Pulmonary artery endothelial cell (primary cell): ENCODE results near the gene PDXDC1. TPM values are rescaled to one million over a fixed set of nuclear protein-coding genes. Genes with fewer than 3 reads are reported as not detected.
"Not testable (repeated sequence)": the region's sequence is repeated elsewhere in the genome, so short reads cannot be mapped to it uniquely, and the experiment has no call there.

Source experiments
- DNase-seq: peaks from one replicate; pipeline ENCODE4 v3.0.0-alpha.2; 2011; ENCODE audit warnings: low read depth, low spot score
- total RNA-seq: library from RNA; depleted of rRNA; stranded (reverse); fragments of >200 nt; gene quantifications from 2 replicates; pipeline ENCODE4 v1.2.3, GENCODE V29; 2014

PDXDC1 gene
- total RNA-seq, 1 donor from 2014 or later = 77.4 TPM

DNA sequence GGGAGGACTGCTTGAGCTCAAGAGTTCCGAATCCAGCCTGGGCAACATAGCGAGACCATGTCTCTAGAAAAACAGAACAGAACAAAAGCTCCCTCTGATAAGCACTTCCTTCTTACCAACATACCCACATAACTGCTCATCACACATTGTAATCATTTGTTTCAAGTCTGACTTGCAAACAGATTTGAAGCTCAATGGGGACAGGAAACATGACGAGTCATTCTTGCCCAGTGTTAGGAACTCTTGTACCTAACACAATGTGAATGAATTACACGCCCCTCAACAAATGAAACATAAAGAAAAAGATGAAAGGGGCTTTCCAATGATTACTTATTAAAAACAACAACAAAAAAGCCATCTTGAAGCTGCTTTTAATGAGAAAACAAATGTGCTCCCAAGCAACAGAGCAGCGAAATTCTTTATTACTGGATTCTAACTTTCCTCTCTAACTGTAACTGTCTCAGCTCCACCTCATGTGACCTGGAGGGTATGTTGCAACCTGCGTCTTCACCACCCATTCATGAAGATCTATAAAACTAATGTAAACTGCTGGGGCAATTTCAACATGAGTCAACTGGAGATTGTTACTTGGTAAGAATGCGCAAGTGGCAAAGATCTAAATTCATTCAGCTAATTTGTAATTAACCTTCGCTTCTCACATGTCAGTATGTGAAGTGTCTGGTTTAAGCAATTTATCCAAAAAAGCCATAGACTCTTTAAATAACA is 87.4 kb downstream of the PDXDC1 start:
- DNase-seq = peak; percentile 60

DNA sequence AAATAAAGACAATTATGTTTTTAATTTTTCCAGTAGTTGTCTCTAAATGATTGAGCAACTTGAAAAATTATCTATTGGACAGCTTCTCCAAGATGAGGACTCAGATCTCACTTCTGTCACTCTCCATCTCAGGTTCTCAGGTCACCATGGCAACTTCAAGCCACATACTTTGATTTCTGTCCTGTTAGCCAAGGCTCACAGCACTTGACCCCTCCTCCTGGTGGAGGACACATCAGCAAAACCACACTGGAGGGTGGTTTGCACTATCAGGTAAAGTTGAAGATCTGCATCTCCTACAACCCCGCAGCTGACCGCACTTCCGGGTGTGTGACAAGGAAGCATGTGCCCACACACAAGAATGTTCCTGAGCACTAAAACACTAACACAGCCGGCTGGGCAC is 91.1 kb downstream of the PDXDC1 start:
- not testable (repeated sequence) for DNase-seq

DNA sequence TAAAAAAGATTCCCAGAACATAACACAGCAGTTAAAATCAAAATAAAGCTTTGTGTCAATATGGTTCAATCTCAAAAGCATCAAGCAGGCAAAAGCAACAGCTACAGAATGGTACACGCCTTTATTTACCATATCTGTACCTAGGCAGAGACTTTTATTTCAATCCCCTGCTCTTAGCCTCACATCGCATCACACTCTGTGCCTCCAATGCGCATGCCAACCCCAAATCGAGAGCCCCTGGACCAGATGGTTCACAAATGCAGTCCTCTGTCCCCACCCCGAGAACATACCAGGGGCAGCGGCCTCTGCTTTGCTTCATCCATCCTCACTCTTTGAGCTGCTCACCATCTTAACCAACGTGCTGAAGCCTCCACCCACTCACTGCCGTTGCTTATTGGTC is 91.9 kb downstream of the PDXDC1 start:
- DNase-seq = not testable (repeated sequence)

DNA sequence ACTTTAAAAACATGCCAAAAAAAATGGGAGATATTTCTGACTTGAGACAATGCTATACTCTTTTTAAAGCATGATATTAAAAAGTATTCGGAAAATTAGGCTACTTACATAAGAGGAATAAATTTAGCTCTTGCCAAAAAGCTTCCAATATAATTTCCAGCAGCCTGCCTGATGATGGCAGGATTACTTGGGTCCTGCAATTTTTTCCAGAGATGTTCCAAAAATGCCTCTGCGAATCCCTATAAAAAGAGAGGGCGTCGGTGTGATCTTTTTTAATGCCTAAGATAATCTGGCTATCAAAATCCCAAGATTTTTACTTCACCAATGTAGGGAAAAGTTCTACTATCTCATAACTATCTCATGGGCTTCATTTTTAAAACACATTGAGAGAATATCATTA is 96.2 kb downstream of the PDXDC1 start:
- DNase-seq = not testable (repeated sequence)

DNA sequence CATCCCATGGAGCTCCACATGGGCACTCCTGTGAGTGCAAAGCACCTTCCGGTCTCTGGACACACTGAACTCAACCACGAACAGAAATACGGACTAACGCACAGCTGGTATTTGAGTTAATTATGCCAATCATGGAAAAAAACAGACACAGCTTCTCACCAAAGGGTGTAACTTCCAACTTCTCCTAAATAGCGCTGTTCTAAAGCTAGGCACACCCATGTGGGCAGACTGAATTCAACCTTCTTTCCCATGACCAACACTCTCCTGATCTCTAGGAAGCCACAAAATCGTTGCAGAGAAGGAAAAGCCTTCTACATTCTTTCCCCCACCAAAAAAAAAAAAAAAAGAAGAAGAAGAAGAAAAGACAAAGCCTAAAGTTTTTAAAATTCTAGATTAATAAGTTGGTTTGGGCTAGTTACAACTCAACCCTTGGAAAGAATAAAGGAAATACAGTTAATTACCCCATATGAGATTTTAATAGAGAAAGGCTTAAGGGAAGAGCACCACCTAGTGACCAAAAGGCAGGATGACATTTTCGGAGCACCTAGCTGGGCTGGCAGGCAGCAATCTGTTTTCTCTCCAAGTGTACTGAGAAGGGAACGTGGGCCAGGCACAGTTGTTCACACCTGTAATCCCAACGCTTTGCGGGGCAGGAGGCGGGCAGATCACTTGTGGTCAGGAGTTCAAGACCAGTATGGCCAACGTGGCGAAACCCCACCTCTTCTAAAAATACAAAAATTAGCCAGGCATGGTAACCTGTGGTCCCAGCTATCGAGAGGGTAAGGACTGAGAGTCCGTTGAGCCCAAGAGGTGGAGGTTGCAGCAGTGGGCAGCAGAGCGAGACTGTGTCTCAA is 97.3 kb downstream of the PDXDC1 start:
- not testable (repeated sequence) for DNase-seq

DNA sequence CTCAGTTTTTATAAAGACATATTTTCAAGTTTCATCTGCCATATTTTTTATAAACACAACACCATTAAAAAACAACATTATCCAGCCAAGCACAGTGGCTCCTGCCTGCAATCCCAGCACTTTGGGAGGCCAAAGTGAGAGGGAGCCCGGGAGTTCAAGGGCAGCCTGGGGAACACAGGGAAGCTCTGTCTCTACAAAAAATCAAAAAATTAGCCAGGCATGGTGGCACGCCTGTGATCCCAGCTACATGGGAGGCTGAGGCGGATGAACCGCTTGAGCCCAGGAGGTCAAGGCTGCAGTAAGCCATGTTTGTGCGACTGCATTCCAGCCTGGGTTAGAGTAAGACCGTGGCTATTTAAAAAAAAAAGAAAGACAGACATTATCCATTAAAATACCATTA is 98.3 kb downstream of the PDXDC1 start:
- no peak for DNase-seq

DNA sequence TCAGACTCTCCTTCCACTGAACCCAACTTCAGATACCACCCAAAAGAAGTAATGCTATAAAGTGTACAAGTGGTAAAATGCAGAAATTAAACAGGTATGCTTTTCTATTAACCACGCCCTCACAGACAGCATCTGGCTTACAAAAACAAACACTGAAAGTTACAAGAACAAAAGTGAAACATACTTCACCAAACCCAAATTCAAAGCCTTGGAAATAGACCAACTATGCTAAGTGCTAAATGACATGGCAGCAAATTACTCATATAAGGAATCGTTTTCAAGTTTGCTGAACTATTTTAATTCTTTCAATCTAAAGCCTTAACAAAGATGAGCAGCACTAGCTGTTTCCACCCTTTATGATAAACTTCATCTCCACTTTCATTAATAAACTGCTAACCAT is 101.3 kb downstream of the PDXDC1 start:
- DNase-seq = not testable (repeated sequence)

DNA sequence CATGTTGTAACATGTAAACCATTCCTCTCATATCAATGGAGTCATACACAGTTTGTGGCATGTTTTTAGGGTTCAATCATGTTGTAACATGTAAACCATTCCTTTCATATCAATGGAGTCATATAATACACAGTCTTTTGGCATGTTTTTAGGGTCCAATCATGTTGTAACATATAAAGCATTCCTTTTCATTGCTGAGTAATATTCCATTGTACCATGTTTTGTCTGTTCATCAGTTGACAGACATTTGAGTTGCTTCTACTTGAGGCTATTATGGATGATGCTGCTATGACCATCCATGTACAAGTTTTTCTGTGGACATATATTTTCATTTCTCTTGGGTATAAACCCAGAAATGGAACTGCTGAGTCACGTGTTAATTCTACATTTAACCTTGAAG is 106.1 kb downstream of the PDXDC1 start:
- not testable (repeated sequence) for DNase-seq

DNA sequence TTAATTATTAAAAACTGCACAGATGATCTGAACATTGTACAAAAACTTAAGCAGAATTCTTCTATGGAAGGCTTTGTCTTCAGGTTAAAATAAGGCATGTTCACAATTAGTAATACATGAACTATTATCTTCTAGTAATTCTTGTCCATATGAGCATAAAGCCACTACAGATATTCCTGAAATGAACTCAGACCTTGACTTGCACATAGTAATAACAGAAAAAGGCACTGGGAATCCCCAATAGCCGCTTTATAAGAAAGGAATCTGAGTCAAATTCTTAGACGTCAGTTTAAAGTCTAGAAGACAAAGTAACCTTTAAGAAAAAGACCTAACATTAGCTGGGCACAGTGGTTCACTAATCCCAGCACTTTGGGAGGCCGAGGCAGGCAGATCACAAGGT is 108.0 kb downstream of the PDXDC1 start:
- not testable (repeated sequence) for DNase-seq

DNA sequence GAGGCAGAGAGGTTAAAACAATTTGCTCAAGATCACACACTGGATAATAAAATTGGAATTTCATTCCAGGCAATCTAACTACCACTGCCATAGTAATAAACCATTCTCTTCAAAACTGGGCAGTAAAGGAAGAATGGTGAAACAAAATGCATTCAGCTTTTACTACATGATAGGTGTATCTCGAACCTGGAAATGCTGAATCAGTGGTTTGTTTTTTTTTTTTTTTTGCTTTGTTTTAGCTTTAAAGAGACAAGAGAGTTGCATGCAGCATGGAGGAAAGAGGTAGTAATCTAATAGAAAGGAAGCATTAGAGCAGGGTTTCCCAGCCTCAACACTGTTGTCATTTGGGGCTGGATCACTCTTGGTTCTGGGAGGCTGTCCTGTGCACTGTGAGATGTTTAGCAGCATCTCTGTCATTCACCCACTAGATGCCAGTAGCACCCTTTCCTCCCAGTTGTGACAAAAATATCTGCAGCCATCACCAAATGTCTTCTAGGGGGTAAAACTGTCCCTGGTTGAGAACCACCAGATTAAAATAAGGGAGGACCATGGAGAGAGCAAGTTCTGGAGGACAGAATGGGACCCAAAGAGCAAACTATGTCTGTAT is 115.9 kb downstream of the PDXDC1 start:
- DNase-seq = not testable (repeated sequence)

DNA sequence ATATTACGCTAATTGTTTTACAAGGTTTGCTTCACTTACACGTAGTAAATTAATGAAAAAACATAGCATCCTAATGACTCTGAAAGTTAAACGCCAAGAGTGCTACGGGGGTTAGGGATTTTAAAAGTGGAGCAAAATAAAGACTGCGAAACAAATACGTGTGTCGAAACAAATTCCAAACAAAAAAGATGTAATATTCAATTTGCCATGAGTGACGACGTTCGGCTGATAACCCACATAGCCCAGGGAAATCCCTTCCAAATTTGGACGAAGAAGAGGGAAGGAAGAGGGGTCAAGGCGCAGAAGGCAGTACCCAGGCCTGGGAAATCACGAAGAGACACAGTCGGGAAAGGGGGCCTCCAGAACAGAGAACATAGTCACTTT is 118.7 kb downstream of the PDXDC1 start:
- DNase-seq = not testable (repeated sequence)

DNA sequence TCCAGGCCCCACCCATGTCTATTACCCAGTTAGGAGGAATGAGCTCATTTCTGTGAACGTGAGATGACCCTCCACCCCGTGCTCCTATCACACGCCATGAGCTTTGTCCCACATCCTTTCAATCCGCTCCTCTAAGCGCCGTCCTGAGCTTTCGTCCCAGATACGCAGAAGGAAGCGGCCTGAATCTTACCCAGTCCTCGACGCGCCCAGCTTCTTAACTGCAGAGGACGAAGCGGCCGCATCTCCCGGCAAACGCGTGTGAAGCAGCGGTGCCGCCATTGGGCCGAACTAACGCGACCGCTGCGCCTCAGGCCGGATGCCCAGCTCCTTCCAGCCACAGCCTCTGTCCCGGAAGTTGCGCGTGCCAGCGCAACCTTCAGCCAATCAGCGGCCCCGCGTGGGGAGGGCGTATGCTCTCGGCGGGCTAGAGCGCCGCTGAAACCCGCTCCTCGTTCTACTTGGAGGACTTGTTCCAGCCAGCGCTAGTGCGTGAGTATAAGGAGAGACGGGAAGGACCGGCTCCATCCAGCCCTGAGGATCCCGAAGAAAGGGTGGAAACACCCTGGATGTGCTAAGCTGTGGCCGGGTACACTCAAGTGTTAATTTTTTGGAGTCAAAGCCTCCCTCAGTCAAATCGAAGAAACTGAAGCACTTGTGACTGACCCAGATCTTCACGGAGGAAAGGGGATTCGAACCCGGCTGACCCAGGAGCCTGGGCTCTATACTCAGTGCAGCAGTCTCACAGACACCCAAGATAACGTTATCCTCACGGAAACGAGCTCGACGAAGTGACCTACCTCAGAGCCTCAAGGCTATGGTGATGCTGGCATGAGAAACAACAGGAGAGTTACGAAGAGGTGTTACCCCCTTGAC is 119.4 kb downstream of the PDXDC1 start, which contains the start of gene RRN3:
RRN3 (minus strand) TSS at position 318 of the 873 bp plus-strand sequence; CDS start at position 279, 39 bp downstream.
- peak; percentile 78 for DNase-seq

DNA sequence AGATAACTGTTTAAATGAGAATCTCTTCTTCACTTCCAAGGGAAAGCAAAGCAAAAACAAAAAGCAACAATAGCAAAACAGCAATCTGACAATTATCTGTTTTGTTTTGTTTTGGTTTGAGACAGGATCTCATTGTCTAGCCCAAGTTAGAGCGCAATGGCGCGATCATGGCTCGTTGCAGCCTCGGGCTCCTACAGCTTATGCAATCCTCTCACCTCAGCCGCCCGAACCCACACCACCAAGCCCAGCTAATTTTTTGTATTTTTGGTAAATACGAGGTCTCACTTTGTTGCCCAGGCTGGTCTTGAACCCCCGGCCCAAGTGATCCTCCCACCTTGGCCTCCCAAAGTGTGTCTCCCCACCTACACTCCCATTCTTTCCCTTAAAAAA is 121.8 kb downstream of the PDXDC1 start:
- DNase-seq = not testable (repeated sequence)

DNA sequence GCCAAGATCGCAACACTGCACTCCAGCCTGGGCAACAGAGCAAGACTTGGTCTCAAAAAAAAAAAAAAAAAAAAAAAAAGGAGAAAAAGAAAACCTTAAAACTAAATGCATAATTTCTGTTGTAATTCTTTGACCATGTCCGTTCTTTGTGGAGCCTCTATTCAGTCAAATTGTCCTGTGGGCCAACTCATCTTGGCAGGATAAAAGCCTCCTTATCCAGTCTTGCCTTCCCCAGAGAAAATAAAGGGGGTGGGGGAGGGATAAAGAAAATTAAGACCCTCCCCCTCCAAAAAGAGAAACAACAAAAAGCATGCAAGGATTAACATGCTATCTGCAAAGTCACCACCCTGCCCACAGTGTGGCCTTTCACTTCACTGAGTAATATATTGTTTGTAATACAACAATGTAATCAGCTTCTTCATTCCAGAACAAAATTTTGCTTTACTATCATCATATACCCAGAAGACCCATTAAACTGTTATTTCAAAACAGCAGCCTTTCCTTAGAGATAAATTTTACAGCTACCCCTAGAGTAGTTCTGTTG is 124.6 kb downstream of the PDXDC1 start:
- DNase-seq = not testable (repeated sequence)

DNA sequence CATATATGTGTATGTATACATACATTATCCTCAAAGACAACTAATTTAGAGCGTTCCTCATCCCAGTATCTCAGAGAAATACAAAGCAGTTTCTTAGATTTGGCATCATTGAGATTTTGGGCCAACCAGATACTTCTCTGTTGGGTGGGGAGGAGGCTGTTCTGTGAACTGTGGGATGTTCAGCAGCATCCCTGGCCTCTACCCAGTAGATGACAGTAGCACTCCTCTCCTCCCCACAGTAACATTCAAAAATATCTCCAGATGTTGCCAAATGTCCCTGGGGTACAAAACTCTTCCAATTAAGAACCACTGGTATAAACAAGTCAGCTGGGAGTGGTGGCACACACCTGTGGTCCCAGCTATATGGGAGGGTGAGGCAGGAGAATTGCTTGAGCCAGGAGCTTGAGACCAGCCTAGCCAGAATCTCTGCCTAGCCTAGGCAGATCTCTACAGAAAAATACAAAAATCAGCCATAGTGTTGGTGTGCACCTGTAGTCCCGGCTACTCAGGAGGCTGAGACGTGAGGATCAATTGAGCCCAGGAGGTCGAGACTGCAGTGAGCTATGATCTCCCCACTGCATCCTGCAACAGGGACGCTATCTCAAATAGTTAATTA is 125.7 kb downstream of the PDXDC1 start:
- DNase-seq = not testable (repeated sequence)

DNA sequence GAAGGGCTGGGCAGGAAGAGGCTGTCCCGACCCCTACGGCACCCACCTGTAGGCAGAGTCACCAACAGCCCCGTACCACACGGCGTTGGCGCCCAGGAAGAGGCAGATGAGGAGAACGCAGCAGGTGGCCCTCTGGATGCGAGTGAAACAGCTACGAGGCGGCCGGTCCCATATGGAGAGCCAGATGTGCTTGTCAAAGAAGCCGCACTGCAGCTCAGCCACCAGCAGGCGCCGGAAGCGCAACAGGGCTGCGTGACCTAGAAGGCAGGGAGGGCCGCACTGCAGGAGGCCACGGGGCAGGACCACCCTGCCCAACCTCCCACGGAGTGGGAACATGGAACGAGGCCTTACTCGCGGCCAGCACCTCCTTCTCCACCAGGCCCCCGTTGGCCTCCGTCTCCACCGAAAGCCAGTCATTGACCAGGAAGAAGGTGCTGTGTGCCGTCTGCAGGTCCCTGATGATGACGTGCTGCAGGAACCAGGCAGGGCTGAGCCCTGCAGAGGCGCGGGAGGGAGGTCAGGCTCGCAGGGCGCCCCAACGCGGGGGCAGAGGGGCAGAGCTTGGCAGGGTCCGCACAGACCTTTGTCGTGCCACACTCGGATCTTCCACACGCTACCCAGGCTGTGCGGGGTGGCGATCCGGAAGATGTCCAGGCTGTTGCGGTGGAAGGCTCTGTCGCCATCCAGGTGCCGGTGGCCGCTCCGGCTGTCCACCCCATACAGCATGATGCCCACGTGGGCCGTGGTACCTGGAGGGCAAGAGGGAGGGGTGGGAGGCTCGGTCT is 153.0 kb downstream of the PDXDC1 start:
- DNase-seq = not testable (repeated sequence)

DNA sequence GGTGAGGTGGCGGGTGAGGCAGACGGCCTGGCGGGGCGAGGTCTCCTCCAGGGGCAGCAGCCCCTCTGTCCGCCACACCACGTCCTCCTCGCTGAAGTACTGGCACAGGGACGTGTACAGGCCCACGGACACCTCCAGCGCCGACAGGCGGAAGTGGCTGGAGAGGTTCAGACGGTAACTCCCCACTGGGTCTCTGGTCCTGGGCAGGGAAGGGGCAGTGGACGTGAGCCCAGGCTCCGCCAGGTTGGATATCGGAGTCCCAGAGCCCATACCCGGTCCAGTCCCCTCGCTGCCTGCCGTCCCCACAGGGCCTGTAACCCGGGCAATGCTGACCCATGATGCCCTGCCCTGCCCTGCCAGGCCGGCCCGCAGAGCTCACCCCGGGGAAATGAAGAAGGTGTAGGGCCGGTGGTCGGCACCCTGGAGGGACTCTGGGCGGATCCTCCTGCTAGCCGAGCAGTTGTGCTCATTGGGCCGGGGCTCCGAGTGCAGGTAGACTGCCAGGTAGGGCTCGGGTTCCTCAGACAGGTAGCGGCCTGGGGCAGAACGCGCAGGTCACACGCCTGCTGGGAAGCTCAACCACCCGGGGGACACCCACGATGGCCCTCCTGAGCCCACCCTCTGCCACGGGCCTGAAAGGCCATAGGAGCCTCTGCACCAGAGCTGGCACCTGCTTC is 155.6 kb downstream of the PDXDC1 start:
- not testable (repeated sequence) for DNase-seq

DNA sequence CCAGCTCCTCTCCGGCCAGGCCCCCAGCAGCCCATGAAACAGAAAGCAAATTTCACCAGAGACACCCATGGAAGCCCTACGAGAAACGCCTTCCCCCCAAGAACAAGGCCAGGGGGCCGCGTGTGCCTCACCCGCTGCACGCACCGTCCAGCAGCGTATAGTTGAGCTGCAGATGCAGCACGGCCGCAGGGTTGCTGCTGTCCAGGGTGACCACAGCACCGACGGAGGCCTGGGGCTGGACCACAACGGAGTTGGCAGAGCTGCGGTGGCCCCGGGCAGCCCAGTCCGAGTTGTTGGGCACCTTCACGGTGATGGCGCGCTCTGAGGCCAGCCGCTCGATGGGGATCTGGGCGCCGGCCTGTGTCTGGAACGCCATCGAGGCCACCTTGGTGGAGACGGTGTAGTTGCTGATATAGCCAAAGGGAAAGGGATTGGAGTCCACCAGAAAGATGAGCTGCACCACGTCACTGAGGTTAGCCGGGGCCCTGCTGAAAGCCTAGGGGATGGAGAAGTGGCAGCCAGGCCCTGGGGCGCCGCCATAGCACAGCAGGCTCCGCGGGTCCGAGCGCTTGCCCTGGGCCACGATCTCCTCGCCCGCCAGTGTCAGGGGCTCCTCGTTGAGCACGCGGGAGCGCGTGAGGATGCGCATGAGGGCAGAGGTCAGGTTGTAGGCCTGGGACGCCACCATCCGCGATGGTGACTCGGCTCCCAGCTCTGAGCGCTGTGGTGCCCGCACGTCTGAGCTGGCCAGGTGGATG is 156.3 kb downstream of the PDXDC1 start:
- DNase-seq = not testable (repeated sequence)
